ENCODE measurements around the gene LYL1. TPM values are rescaled to one million over a fixed set of nuclear protein-coding genes. Genes with fewer than 3 reads are reported as not detected.
A peak's percentile ranks its signal among the peaks of the same experiment; 100 is the strongest.

LYL1 gene
- total RNA-seq, 1 donor from 2014 or later, result 0.88 TPM

DNA sequence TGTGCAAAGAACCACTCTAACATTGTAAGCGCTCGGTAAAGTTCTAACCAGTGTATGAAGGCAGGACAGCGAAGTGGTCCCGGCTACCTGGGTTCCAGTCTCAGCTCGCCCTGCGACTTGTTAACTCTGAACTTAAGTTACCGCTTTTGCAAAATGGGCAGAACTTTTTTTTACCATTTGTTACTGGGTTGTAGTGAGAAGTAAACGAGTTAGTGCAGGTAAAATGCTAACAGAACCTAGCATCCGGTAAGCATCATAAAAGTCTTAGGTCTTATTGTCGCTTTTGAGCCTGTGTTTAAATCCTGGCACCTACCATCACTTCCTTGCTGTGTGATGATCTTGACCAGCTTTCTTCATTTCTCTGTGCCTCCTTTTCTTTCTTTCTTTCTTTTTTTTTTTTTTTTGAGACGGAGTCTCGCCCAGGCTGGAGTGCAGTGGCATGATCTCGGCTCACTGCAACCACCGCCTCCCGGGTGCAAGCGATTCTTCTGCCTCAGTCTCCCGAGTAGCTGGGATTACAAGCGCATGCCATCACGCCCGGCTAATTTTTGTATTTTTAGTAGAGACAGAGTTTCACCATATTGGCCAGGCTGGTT is 14.6 kb upstream of the LYL1 start:
- peaks cover 39% of the 10 kb centered on the region for H4K20me1 ChIP-seq (ENCODE audit: low read depth)
- H3K27ac ChIP-seq, result no peak overlapping the region
- DNase-seq (ENCODE audit: low spot score), result no peak
- Mint-ChIP-seq H3K27me3 (ENCODE audit: insufficient read depth, low read depth) (peaks cover 6% of the 10 kb centered on the region), H3K36me3 (peaks cover 12% of the 10 kb centered on the region), H3K27ac (peak overlapping the region; percentile 95), H3K4me1 (peaks cover 45% of the 10 kb centered on the region), H3K9me3 (no peaks in the 10 kb centered on the region), H3K4me3 (peak overlapping the region; percentile 99)
- no peaks in the 10 kb centered on the region for H3K9me3 ChIP-seq (ENCODE audit: low read depth)
- no peak overlapping the region for H3K9ac ChIP-seq
- H3K4me2 ChIP-seq, result peak overlapping the region; percentile 94
- peaks cover 22% of the 10 kb centered on the region for H3K4me1 ChIP-seq
- peak overlapping the region; percentile 63 for H3K4me3 ChIP-seq
- H3K36me3 ChIP-seq, result no peaks in the 10 kb centered on the region
- no peaks in the 10 kb centered on the region for H3K27me3 ChIP-seq
- peak overlapping the region; percentile 35 for H2AFZ ChIP-seq (replicated peaks)
- TF ChIP-seq EZH2phosphoT487 (IDR thresholded peaks at IDR 0.05) (no peak), EZH2 (IDR thresholded peaks at IDR 0.05) (no peak)
- TF ChIP-seq, protein P1, sequence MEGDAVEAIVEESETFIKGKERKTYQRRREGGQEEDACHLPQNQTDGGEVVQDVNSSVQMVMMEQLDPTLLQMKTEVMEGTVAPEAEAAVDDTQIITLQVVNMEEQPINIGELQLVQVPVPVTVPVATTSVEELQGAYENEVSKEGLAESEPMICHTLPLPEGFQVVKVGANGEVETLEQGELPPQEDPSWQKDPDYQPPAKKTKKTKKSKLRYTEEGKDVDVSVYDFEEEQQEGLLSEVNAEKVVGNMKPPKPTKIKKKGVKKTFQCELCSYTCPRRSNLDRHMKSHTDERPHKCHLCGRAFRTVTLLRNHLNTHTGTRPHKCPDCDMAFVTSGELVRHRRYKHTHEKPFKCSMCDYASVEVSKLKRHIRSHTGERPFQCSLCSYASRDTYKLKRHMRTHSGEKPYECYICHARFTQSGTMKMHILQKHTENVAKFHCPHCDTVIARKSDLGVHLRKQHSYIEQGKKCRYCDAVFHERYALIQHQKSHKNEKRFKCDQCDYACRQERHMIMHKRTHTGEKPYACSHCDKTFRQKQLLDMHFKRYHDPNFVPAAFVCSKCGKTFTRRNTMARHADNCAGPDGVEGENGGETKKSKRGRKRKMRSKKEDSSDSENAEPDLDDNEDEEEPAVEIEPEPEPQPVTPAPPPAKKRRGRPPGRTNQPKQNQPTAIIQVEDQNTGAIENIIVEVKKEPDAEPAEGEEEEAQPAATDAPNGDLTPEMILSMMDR (IDR thresholded peaks at IDR 0.05), result no peak
- peaks cover 65% of the 10 kb centered on the region for H3K79me2 ChIP-seq (ENCODE audit: low read depth)
- H3F3A ChIP-seq (ENCODE audit: low read depth), result peaks cover 14% of the 10 kb centered on the region

DNA sequence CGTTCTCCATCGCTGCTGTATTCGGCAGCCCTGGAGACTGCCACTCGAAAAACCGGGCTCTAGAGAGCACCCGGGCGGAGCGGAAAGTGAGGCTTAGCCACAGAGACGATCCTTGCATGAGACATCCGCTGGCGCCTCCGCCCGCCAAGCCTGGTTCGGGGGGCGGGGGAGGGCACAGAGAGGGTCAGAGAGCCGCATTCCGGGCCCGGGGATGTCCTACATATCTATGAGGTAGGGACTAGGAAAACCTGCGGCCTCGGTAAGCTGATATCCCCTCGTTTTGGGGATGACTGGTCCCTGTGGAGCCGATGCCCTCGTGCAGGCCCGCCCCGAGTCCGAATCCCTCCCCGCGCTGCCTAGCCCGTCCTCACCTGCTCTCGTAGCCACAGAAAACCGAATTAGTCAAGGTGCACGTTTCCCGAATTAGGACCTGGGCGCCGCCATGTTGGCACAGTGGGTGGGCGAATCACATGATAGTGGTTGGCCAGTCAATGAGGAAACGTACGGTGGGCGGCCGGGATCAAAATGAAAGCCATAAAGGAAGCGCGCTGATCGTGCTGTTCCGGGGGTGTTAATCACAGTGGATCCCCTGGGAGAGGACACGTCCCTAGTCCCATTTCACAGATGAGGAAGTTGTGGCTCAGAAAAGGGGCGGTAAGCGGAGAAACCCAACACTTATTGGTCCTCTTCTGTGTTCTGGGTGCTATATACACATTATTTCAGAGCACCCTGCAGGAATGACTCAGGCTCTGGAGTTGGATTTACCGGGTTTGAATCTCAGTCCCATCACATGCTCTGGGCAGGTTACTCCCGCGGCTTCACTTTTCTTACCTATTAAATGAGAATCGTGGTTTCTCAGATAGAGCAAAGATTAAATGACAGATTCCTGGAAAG is 13.9 kb upstream of the LYL1 start, which contains the start of gene TRMT1:
TRMT1 (minus strand) TSS at position 459 of the 894 bp plus-strand sequence; CDS start at position 118, 341 bp downstream.
- Histone ChIP-seq H4K20me1 (ENCODE audit: low read depth) (peaks cover 31% of the 10 kb centered on the region), H3K4me2 (peak within 1 kb of the TSS; percentile 94), H3K27ac (peak within 1 kb of the TSS; percentile 60), H3K9me3 (ENCODE audit: low read depth) (no peaks in the 10 kb centered on the region), H3F3A (ENCODE audit: low read depth) (peaks cover 14% of the 10 kb centered on the region), H3K4me3 (peak within 1 kb of the TSS; percentile 63), H3K79me2 (ENCODE audit: low read depth) (peaks cover 58% of the 10 kb centered on the region), H3K27me3 (no peaks in the 10 kb centered on the region), H3K4me1 (peaks cover 22% of the 10 kb centered on the region), H3K36me3 (no peaks in the 10 kb centered on the region), H3K9ac (peak within 1 kb of the TSS; percentile 78), H2AFZ (replicated peaks) (peak within 1 kb of the TSS; percentile 35)
- Mint-ChIP-seq H3K36me3 (peaks cover 6% of the 10 kb centered on the region), H3K27me3 (ENCODE audit: insufficient read depth, low read depth) (peaks cover 6% of the 10 kb centered on the region), H3K4me1 (peaks cover 41% of the 10 kb centered on the region), H3K27ac (peak within 1 kb of the TSS; percentile 95), H3K9me3 (no peaks in the 10 kb centered on the region), H3K4me3 (peak within 1 kb of the TSS; percentile 99)
- peak; percentile 95 for DNase-seq (ENCODE audit: low spot score)
- TF ChIP-seq EZH2phosphoT487 (IDR thresholded peaks at IDR 0.05), result no peak
- no peak for TF ChIP-seq EZH2 (IDR thresholded peaks at IDR 0.05)
- TF ChIP-seq, protein P1 (IDR thresholded peaks at IDR 0.05), result no peak

DNA sequence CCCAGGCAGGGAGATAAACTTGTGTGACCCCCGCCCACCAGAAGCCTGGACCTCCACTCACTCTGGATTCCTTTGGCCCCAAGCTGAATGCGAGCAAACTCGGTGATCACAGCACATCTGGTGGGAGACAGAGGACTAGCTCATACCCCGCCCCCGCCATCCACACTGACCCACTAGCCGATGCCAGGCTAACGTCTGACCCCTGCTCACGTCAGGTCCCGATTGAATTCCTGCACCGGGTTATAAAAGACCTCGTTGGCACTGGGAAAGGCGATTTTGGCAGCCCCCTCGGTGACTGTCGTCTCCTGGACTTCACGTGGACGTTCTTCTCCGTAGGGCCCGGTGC is 13.3 kb upstream of the LYL1 start:
- Histone ChIP-seq H3K9ac (peak overlapping the region; percentile 78), H3K27ac (no peak overlapping the region), H3K36me3 (no peaks in the 10 kb centered on the region), H3F3A (ENCODE audit: low read depth) (peaks cover 14% of the 10 kb centered on the region), H2AFZ (replicated peaks) (peak overlapping the region; percentile 35), H3K9me3 (ENCODE audit: low read depth) (no peaks in the 10 kb centered on the region), H3K4me2 (peak overlapping the region; percentile 94), H3K79me2 (ENCODE audit: low read depth) (peaks cover 51% of the 10 kb centered on the region), H3K4me3 (peak overlapping the region; percentile 63), H4K20me1 (ENCODE audit: low read depth) (peaks cover 25% of the 10 kb centered on the region), H3K4me1 (peaks cover 22% of the 10 kb centered on the region), H3K27me3 (no peaks in the 10 kb centered on the region)
- H3K4me1 Mint-ChIP-seq, result peaks cover 36% of the 10 kb centered on the region
- no peak for TF ChIP-seq EZH2phosphoT487 (IDR thresholded peaks at IDR 0.05)
- TF ChIP-seq, protein P1 (IDR thresholded peaks at IDR 0.05), result no peak
- no peak for TF ChIP-seq EZH2 (IDR thresholded peaks at IDR 0.05)
- H3K27ac Mint-ChIP-seq, result no peak overlapping the region
- H3K4me3 Mint-ChIP-seq, result peak overlapping the region; percentile 99
- peak; percentile 44 for DNase-seq (ENCODE audit: low spot score)
- H3K27me3 Mint-ChIP-seq (ENCODE audit: insufficient read depth, low read depth), result peaks cover 6% of the 10 kb centered on the region
- peaks cover 6% of the 10 kb centered on the region for H3K36me3 Mint-ChIP-seq
- H3K9me3 Mint-ChIP-seq, result no peaks in the 10 kb centered on the region
